ENCODE measurements around the gene TGM6.

GRCh38 chr20:2398449-2398848, 17.7 kb downstream of the TGM6 start:
- TF ChIP-seq POLR2A (IDR thresholded peaks at IDR 0.05) (no peak), CTCF (IDR thresholded peaks at IDR 0.05) (no peak)

All from adrenal gland (tissue), 5 donors.